G401 (cell line): ENCODE data around the gene MRTFB. TPM values are rescaled to one million over a fixed set of nuclear protein-coding genes. Genes with fewer than 3 reads are reported as not detected.

Source experiments
- DNase-seq: peaks from one replicate; pipeline ENCODE4 v3.0.0-alpha.2; 2015; ENCODE audit warnings: low spot score
- in situ Hi-C: cut with HindIII; loops from 2 replicates; pipeline ENCODE4 v1.10.0; 2016; ENCODE audit warnings: low sequenced_read_pairs, mixed read lengths
- total RNA-seq: library from RNA; depleted of rRNA; stranded (reverse); fragments of >200 nt; shearing (Covaris generic); gene quantifications from 2 replicates; pipeline ENCODE4 v1.2.3, GENCODE V29; 2014

The MRTFB gene
- total RNA-seq, 1 experiment from 2014 or later: 6.4 TPM

GRCh38 chr16:14057878-14058382, 13.2 kb upstream of the MRTFB start:
- no peak for DNase-seq
- in situ Hi-C loops: no loop called here

- in situ Hi-C loops: no loop called here
- no peak for DNase-seq
Observed at GRCh38 chr16:14061732-14062259, 9.3 kb upstream of the MRTFB start.

GRCh38 chr16:14062261-14062660, 8.9 kb upstream of the MRTFB start:
- in situ Hi-C loops: no loop called here
- no peak for DNase-seq

GRCh38 chr16:14063618-14064581, 7.2 kb upstream of the MRTFB start:
- no peak for DNase-seq
- in situ Hi-C loops: no loop called here

GRCh38 chr16:14069818-14070217, 1.3 kb upstream of the MRTFB start:
- no peak for DNase-seq
- in situ Hi-C loops: no loop called here

- no peak for DNase-seq
- in situ Hi-C loops: no loop called here
Observed at GRCh38 chr16:14070555-14070876, 603 bp upstream of the MRTFB start.

GRCh38 chr16:14071576-14072271, 605 bp downstream of the MRTFB start:
- in situ Hi-C loops: no loop called here
- DNase-seq: peak; percentile 37

- in situ Hi-C loops: no loop called here
- DNase-seq: no peak
Observed at GRCh38 chr16:14072360-14072759, 1.2 kb downstream of the MRTFB start.

GRCh38 chr16:14074544-14074943, 3.4 kb downstream of the MRTFB start:
- DNase-seq: no peak
- in situ Hi-C loops: no loop called here

- no peak for DNase-seq
- in situ Hi-C loops: no loop called here
Observed at GRCh38 chr16:14077918-14078317, 6.8 kb downstream of the MRTFB start.

GRCh38 chr16:14086477-14086876, 15.4 kb downstream of the MRTFB start:
- in situ Hi-C loops: no loop called here
- DNase-seq: no peak

GRCh38 chr16:14087181-14087580, 16.1 kb downstream of the MRTFB start:
- in situ Hi-C loops: no loop called here
- no peak for DNase-seq

- no peak for DNase-seq
- in situ Hi-C loops: no loop called here
Observed at GRCh38 chr16:14087590-14088154, 16.6 kb downstream of the MRTFB start.

- in situ Hi-C loops: no loop called here
- peak; percentile 88 for DNase-seq
Observed at GRCh38 chr16:14088155-14088753, 17.1 kb downstream of the MRTFB start.

- in situ Hi-C loops: no loop called here
Observed at GRCh38 chr16:14089283-14089823, 18.2 kb downstream of the MRTFB start.

GRCh38 chr16:14092561-14092960, 21.4 kb downstream of the MRTFB start:
- DNase-seq: no peak
- in situ Hi-C loops: no loop called here

More at GRCh38 chr16:14089283-14089823, 18.2 kb downstream of the MRTFB start:
- no peak for DNase-seq

GRCh38 chr16:14095883-14096551, 24.9 kb downstream of the MRTFB start:
- in situ Hi-C loops: no loop called here
- no peak for DNase-seq

GRCh38 chr16:14097182-14097959, 26.3 kb downstream of the MRTFB start:
- in situ Hi-C loops: no loop called here
- no peak for DNase-seq
